H1 (cell line): ENCODE measurements around the gene CNTN6. TPM values are rescaled to one million over a fixed set of nuclear protein-coding genes. Genes with fewer than 3 reads are reported as not detected.

Source experiments
- BCL11A ChIP-seq, 2 experiments: IDR thresholded peaks; one replicate each; pipeline ENCODE4 v1.6.1; 2011; ENCODE audit warnings: low read depth in 2 of 2, low read length in 2 of 2, mild to moderate bottlenecking in 2 of 2
- EZH2 ChIP-seq: fragments of 200-600 bp; sonication (generic); IDR thresholded peaks from 2 replicates; pipeline ENCODE4 v1.7.1; 2012; ENCODE audit warnings: low read depth, mild to moderate bottlenecking, moderate library complexity, low read length, inconsistent platforms; ENCODE audit not compliant: severe bottlenecking
- MAX ChIP-seq: IDR thresholded peaks from 2 replicates; pipeline ENCODE4 v1.6.1; 2012; ENCODE audit warnings: inconsistent platforms
- PHF8 ChIP-seq: fragments of 200-600 bp; sonication (generic); conservative IDR thresholded peaks from 2 replicates; pipeline ENCODE4 v1.7.1; 2012; ENCODE audit warnings: low read depth, mild to moderate bottlenecking, inconsistent platforms, low read length, moderate library complexity
- SIX5 ChIP-seq: IDR thresholded peaks from 2 replicates; pipeline ENCODE4 v1.6.1; 2011; ENCODE audit warnings: mild to moderate bottlenecking, low read depth, low read length
- TAF7 ChIP-seq: optimal IDR thresholded peaks from 2 replicates; pipeline ENCODE3; 2011; ENCODE audit warnings: low read depth, mild to moderate bottlenecking, inconsistent platforms, low read length, moderate library complexity, borderline replicate concordance
- TCF12 ChIP-seq: IDR thresholded peaks from 2 replicates; pipeline ENCODE4 v1.6.1; 2011; ENCODE audit warnings: low read depth, mild to moderate bottlenecking, low read length
- polyA plus RNA-seq, 7 experiments: library from polyadenylated mRNA; depleted of rRNA in 3 of 7; stranded (reverse) in 5 of 7; unstranded in 2 of 7; fragments of >200 nt in 5 of 7; fragments of 200-250 nt in 2 of 7; gene quantifications; 1 replicate in 5 of 7; 2 replicates in 1 of 7; 4 replicates in 1 of 7; pipeline versions ENCODE4 v1.2.1 to v1.2.3, GENCODE V29; 2011 to 2013; ENCODE audit warnings: missing spikeins in 2 of 7, mixed read lengths in 2 of 7
- total RNA-seq: library from RNA; stranded (reverse); fragmentation: NEBNext Ultra II Directional; extraction: Animal tissue kit (Norgen Biotek cat#: 25700); gene quantifications from 2 replicates; pipeline ENCODE4 v1.2.1, GENCODE V29; 2021

Gene CNTN6
- total and polyA plus RNA-seq, 2 of the 8 experiments (the other 6 are each of a cell fraction or from before 2014, with no cell fraction given), result not detected

- TF ChIP-seq TAF7 (no peak), BCL11A (IDR thresholded peaks at IDR 0.05; ENCODE audit: low read depth in 2 of 2, low read length in 2 of 2) (no peak), EZH2 (no peak), SIX5 (no peak), PHF8 (no peak), TCF12 (no peak), MAX (no peak)
Observed at GRCh38 chr3:1197051-1197450, 104.2 kb downstream of the CNTN6 start (continued).
